ENCODE measurements around the gene CSTF3.

DNA sequence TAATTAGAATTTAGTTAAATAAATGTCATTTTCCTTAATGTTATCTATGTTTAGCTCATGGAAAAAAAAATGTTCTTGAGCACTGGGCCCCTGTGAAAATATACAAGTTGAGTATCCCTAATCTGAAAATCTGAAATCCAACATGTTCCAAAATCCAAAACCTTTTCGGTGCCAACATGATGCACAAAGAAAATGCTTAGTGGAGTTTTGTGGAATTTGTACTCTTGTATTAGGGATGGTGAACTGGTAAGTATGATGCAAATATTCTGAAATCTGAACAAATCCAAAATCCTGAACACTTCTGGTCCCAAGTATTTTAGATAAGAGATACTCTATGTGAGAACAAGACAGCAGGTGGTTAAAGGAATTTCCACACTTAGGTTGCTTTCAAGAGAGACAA, 77.4 kb downstream of the CSTF3 start:
- no peak for TF ChIP-seq TEAD4 (CRISPR knock-in tag; IDR thresholded peaks at IDR 0.05)
- TF ChIP-seq, protein P1, sequence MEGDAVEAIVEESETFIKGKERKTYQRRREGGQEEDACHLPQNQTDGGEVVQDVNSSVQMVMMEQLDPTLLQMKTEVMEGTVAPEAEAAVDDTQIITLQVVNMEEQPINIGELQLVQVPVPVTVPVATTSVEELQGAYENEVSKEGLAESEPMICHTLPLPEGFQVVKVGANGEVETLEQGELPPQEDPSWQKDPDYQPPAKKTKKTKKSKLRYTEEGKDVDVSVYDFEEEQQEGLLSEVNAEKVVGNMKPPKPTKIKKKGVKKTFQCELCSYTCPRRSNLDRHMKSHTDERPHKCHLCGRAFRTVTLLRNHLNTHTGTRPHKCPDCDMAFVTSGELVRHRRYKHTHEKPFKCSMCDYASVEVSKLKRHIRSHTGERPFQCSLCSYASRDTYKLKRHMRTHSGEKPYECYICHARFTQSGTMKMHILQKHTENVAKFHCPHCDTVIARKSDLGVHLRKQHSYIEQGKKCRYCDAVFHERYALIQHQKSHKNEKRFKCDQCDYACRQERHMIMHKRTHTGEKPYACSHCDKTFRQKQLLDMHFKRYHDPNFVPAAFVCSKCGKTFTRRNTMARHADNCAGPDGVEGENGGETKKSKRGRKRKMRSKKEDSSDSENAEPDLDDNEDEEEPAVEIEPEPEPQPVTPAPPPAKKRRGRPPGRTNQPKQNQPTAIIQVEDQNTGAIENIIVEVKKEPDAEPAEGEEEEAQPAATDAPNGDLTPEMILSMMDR (IDR thresholded peaks at IDR 0.05) = no peak
- TF ChIP-seq, protein P2, sequence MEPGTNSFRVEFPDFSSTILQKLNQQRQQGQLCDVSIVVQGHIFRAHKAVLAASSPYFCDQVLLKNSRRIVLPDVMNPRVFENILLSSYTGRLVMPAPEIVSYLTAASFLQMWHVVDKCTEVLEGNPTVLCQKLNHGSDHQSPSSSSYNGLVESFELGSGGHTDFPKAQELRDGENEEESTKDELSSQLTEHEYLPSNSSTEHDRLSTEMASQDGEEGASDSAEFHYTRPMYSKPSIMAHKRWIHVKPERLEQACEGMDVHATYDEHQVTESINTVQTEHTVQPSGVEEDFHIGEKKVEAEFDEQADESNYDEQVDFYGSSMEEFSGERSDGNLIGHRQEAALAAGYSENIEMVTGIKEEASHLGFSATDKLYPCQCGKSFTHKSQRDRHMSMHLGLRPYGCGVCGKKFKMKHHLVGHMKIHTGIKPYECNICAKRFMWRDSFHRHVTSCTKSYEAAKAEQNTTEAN (CRISPR knock-in tag; IDR thresholded peaks at IDR 0.05) = no peak
- no peak for TF ChIP-seq GABPB1 (CRISPR knock-in tag; IDR thresholded peaks at IDR 0.05)
- TF ChIP-seq MAX (CRISPR knock-in tag; IDR thresholded peaks at IDR 0.05) = no peak
- no peak for TF ChIP-seq MXD4 (CRISPR knock-in tag; IDR thresholded peaks at IDR 0.05; ENCODE audit: borderline replicate concordance)
- no peak for TF ChIP-seq CBFB (CRISPR knock-in tag; IDR thresholded peaks at IDR 0.05; ENCODE audit: low read depth)
- no peak for TF ChIP-seq ZNF317 (CRISPR knock-in tag; IDR thresholded peaks at IDR 0.05; ENCODE audit: borderline replicate concordance, low read depth)
- no peak for TF ChIP-seq FOXP1 (CRISPR knock-in tag; IDR thresholded peaks at IDR 0.05; ENCODE audit: borderline replicate concordance)
- TF ChIP-seq RELA (CRISPR knock-in tag; IDR thresholded peaks at IDR 0.05; ENCODE audit: borderline replicate concordance) = no peak

Measured in WTC11 (cell line).